OCI-LY7 (cell line): ENCODE measurements around the gene CHCHD10. TPM values are rescaled to one million over a fixed set of nuclear protein-coding genes. Genes with fewer than 3 reads are reported as not detected.

Experiments used
- BruUV-seq: library from RNA; stranded (reverse); fragments of 400-500 nt; replicated peaks from 2 replicates; lab custom pipeline; 2021; lab: Mats Ljungman, UMichigan
- CTCF ChIA-PET: fragments of 300-600 bp; sonication (Branson Sonifier 250); formaldehyde crosslinking; loops from one replicate; lab custom pipeline; 2022; ENCODE audit warnings: antibody characterized with exemption; ENCODE audit not compliant: unreplicated experiment; lab: Charles Lee
- POLR2A ChIA-PET: fragments of 300-600 bp; sonication (Branson Sonifier 250); formaldehyde crosslinking; loops from one replicate; lab custom pipeline; 2022; ENCODE audit warnings: antibody characterized with exemption; lab: Charles Lee
- DNase-seq: peaks from one replicate; pipeline ENCODE4 v3.0.0-alpha.2; 2015; ENCODE audit warnings: low spot score
- H2AFZ ChIP-seq: fragments of 200-600 bp; sonication (generic), shearing (Covaris generic); 2 replicates; pipeline ENCODE4 v1.6.1; 2014; ENCODE audit warnings: mild to moderate bottlenecking, antibody characterized with exemption, low read length, moderate library complexity
- H3K27ac ChIP-seq: fragments of 200-600 bp; sonication (generic); 2 replicates; pipeline ENCODE4 v1.5.1; 2014; ENCODE audit warnings: mixed run types, low read depth, mild to moderate bottlenecking, moderate library complexity, low read length, inconsistent platforms; ENCODE audit not compliant: poor library complexity, severe bottlenecking
- H3K36me3 ChIP-seq: fragments of 200-600 bp; sonication (generic); 2 replicates; pipeline ENCODE4 v1.6.1; 2014; ENCODE audit warnings: mild to moderate bottlenecking, antibody characterized with exemption, low read length, moderate library complexity, mixed read lengths; ENCODE audit not compliant: insufficient read depth
- H3K4me1 ChIP-seq: fragments of 200-600 bp; sonication (generic); 2 replicates; pipeline ENCODE4 v1.5.1; 2014; ENCODE audit warnings: mild to moderate bottlenecking, low read length; ENCODE audit not compliant: insufficient read depth, poor library complexity, severe bottlenecking
- H3K4me2 ChIP-seq: fragments of 200-600 bp; sonication (generic); 2 replicates; pipeline ENCODE4 v1.6.1; 2014; ENCODE audit warnings: mild to moderate bottlenecking, low read length
- H3K4me3 ChIP-seq: fragments of 200-600 bp; sonication (generic); 2 replicates; pipeline ENCODE4 v1.5.1; 2014; ENCODE audit warnings: mild to moderate bottlenecking, low read depth, low read length; ENCODE audit not compliant: poor library complexity, severe bottlenecking
- H3K79me2 ChIP-seq: fragments of 200-600 bp; sonication (generic); 2 replicates; pipeline ENCODE4 v1.6.1; 2016; ENCODE audit warnings: low read depth, mild to moderate bottlenecking, low read length, moderate library complexity, mixed read lengths; ENCODE audit not compliant: insufficient read depth
- H3K9me2 ChIP-seq: fragments of 200-600 bp; sonication (generic); 2 replicates; pipeline ENCODE4 v1.6.1; 2016; ENCODE audit warnings: mild to moderate bottlenecking, low read length, mixed read lengths; ENCODE audit not compliant: insufficient read depth
- H3K9me3 ChIP-seq: fragments of 200-600 bp; sonication (generic); 2 replicates; pipeline ENCODE4 v1.6.1; 2014; ENCODE audit warnings: mild to moderate bottlenecking, mixed run types, low read length, mixed read lengths
- H4K20me1 ChIP-seq: fragments of 200-600 bp; sonication (generic); 2 replicates; pipeline ENCODE4 v1.6.1; 2014; ENCODE audit warnings: mild to moderate bottlenecking, antibody characterized with exemption, low read length, moderate library complexity, mixed read lengths; ENCODE audit not compliant: insufficient read depth
- EZH2phosphoT487 ChIP-seq: fragments of 200-600 bp; sonication (generic); IDR thresholded peaks from 2 replicates; pipeline ENCODE4 v1.6.1; 2018; ENCODE audit warnings: low read depth, borderline replicate concordance, mild to moderate bottlenecking, mixed run types, antibody characterized with exemption, low read length, moderate library complexity, mixed read lengths
- intact Hi-C: fragments of 100-400 bp; cut with micrococcal nuclease; formaldehyde crosslinking; loops from one replicate; pipeline ENCODE4 v1.10.0; 2022; ENCODE audit not compliant: unreplicated experiment
- total RNA-seq, 2 experiments: library from RNA; depleted of rRNA in 1 of 2; stranded (reverse); fragments of >200 nt in 1 of 2; shearing (Covaris generic) in 1 of 2; gene quantifications; 2 replicates each; pipeline ENCODE4 v1.2.3, GENCODE V29; 2014 to 2022
- TF ChIP-seq, protein P1 (sequence below): fragments of 200-600 bp; sonication (generic); conservative IDR thresholded peaks from 2 replicates; pipeline ENCODE4 v1.5.1; 2014; ENCODE audit warnings: mild to moderate bottlenecking, antibody characterized with exemption, low read length, moderate library complexity, mixed read lengths

Gene CHCHD10
- total RNA-seq, 2 experiments from 2014 or later: 50.8 to 252 TPM

DNA sequence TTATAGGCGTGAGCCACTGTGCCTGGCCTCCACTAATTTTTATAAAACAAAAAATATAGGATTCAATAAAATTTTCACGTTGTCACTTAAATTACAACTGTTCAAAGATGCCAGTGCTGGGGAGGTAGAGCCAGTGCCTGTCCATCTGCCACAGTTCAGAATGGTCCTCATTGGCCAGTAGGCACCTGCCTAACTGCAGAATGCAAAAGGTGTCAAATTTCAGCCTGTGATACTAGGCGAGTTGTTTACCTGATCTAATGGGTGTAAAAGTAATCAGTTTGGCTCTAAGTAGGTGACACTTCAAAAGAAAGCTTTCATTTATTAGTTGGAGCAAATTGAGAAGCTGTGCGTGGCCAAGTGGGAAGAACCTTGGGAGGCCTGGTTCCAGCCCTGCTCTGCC lies 21.3 kb upstream of the CHCHD10 start:
- Histone ChIP-seq H3K27ac (no peak overlapping the region), H3K4me1 (peaks cover 41% of the 10 kb centered on the region), H3K36me3 (peaks cover 64% of the 10 kb centered on the region), H3K4me3 (peak overlapping the region; percentile 75), H3K79me2 (peaks cover 52% of the 10 kb centered on the region), H2AFZ (no peak overlapping the region), H3K4me2 (peak overlapping the region; percentile 91), H4K20me1 (peaks cover 22% of the 10 kb centered on the region), H3K9me3 (no peaks in the 10 kb centered on the region), H3K9me2 (no peaks in the 10 kb centered on the region)
- no peak for DNase-seq
- POLR2A ChIA-PET: interaction anchor here (0.6 to 0.7 kb wide), 3 partner anchors 17 to 68 kb away, joined by 3 to 7 read pairs (median 3); partner anchors contain the start of gene SLC2A11
- no TSS peak for BruUV-seq
- TF ChIP-seq, protein P1, sequence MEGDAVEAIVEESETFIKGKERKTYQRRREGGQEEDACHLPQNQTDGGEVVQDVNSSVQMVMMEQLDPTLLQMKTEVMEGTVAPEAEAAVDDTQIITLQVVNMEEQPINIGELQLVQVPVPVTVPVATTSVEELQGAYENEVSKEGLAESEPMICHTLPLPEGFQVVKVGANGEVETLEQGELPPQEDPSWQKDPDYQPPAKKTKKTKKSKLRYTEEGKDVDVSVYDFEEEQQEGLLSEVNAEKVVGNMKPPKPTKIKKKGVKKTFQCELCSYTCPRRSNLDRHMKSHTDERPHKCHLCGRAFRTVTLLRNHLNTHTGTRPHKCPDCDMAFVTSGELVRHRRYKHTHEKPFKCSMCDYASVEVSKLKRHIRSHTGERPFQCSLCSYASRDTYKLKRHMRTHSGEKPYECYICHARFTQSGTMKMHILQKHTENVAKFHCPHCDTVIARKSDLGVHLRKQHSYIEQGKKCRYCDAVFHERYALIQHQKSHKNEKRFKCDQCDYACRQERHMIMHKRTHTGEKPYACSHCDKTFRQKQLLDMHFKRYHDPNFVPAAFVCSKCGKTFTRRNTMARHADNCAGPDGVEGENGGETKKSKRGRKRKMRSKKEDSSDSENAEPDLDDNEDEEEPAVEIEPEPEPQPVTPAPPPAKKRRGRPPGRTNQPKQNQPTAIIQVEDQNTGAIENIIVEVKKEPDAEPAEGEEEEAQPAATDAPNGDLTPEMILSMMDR: no peak
- TF ChIP-seq EZH2phosphoT487: no peak
- CTCF ChIA-PET: no interaction called here
- intact Hi-C loops: loop anchor here (5.0 kb wide), 1 partner anchor 48 kb away; the partner anchor contains the start of gene DERL3

DNA sequence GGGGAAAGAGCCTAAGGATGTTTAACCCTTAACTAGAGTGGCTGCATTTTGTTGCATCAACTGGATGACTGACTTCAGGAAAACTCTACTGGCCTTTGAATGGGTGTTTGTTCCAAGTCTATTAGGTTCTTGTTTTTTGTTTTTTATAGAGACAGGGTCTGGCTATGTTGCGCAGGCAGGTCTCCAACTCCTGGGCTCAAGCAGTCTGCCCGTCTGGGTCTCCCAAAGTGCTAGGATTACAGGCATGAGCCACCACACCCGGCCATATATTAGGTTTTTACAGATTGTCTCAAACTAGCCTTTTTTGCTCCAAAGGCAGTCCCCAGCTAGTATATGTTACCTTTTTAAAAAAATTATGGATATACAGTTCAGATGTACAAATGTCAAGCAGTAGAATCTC lies 20.1 kb upstream of the CHCHD10 start:
- Histone ChIP-seq H3K36me3 (peaks cover 52% of the 10 kb centered on the region), H3K9me2 (no peaks in the 10 kb centered on the region), H3K9me3 (no peaks in the 10 kb centered on the region), H3K4me2 (peak overlapping the region; percentile 91), H4K20me1 (peaks cover 22% of the 10 kb centered on the region), H3K27ac (peak overlapping the region; percentile 84), H3K4me3 (peak overlapping the region; percentile 75), H2AFZ (no peak overlapping the region), H3K79me2 (peaks cover 52% of the 10 kb centered on the region), H3K4me1 (peaks cover 48% of the 10 kb centered on the region)
- no peak for TF ChIP-seq EZH2phosphoT487
- TF ChIP-seq, protein P1: no peak
- intact Hi-C loops: loop anchor here (2.0 to 5.0 kb wide), 2 partner anchors 13 to 49 kb away; partner anchors contain the start of gene DERL3
- POLR2A ChIA-PET: interaction anchor here (1.0 to 1.1 kb wide), 2 partner anchors 13 to 58 kb away, joined by 3 to 4 read pairs; no protein-coding TSS in a partner anchor
- no peak for DNase-seq
- BruUV-seq: TSS peak; percentile 72
- CTCF ChIA-PET: no interaction called here

DNA sequence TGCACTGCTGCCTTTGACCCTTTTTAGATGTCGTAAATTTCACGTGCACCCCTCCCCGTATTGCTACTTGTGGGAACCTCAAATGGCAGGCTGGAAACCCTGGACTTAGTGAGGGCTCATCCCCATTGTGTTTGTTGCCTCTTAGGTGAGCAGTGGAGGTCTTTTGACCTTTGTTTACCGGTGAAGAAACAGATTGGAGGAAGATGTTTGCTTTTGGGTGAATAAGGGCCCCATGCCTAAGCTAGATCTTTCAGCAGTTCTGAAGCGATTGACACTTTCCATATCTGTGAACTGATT lies 19.8 kb upstream of the CHCHD10 start:
- H3K4me1 ChIP-seq: peaks cover 48% of the 10 kb centered on the region
- TF ChIP-seq, protein P1: no peak
- TF ChIP-seq EZH2phosphoT487: no peak
- peak overlapping the region; percentile 75 for H3K4me3 ChIP-seq
- POLR2A ChIA-PET: interaction anchor here (1.0 to 1.2 kb wide), 3 partner anchors 12 to 58 kb away, joined by 3 to 4 read pairs (median 3); no protein-coding TSS in a partner anchor
- no peaks in the 10 kb centered on the region for H3K9me3 ChIP-seq
- H2AFZ ChIP-seq: no peak overlapping the region
- no TSS peak for BruUV-seq
- intact Hi-C loops: loop anchor here (2.0 to 5.0 kb wide), 2 partner anchors 13 to 50 kb away; partner anchors contain the start of gene DERL3
- DNase-seq: no peak
- H3K4me2 ChIP-seq: peak overlapping the region; percentile 91
- no peaks in the 10 kb centered on the region for H3K9me2 ChIP-seq
- CTCF ChIA-PET: interaction anchor here (0.8 kb wide), 1 partner anchor 62 kb away, joined by 3 read pairs; no protein-coding TSS in a partner anchor
- peaks cover 52% of the 10 kb centered on the region for H3K79me2 ChIP-seq
- H3K27ac ChIP-seq: peak overlapping the region; percentile 84
- H3K36me3 ChIP-seq: peaks cover 48% of the 10 kb centered on the region
- H4K20me1 ChIP-seq: peaks cover 22% of the 10 kb centered on the region
